Heart left ventricle (tissue), 13 donors: ENCODE data around the gene RAB12.

ENCODE experiments used
- POLR2A ChIP-seq, 2 donors: fragments of 450-650 bp; IDR thresholded peaks; one replicate each; pipeline ENCODE4 v1.6.1; 2017; ENCODE audit warnings: antibody characterized with exemption in 2 of 2, mild to moderate bottlenecking in 2 of 2, moderate library complexity in 2 of 2
- TF ChIP-seq, protein P1 (sequence below), 12 donors: fragments of 200-600 bp; sonication (generic) in 4 of 12; IDR thresholded peaks; one replicate each; pipeline versions ENCODE4 v1.5.0 to v1.8.0; 2018 to 2022; ENCODE audit warnings: antibody characterized with exemption in 12 of 12, mild to moderate bottlenecking in 5 of 12
- donor health status: ischemic (EF 13 %, LVEDD 7.1; RV severe dilation, severe dysfunction).
- donor health status: DM: no; HTN: yes; CAD: no.
- donor health status: DM: no; HTN: no; CAD: no.
- donor health status: ischemic (EF 25% LVEDD 6.9; RV normal size, moderate dysfunction).
- donor health status: ischemic (EF 25% LVEDD 5.7; RV mildly dilated, moderate dysfunction).
- donor health status: ischemic (EF 35%, LVEDD 5.7; RV mildly dilated, moderate dysfunction).
- donor health status: nonischemic (EF 11% LVEDD 7.7; RV severe dilation, severe dysfunction).
- donor health status: DM: yes; HTN: yes; CAD: no.
- donor health status: PGD.
- donor health status: ischemic (EF 29% LVEDD 5.4; RV normal size, mild dysfunction).
- donor health status: nonischemic (EF 23%, LVEDD 6.1; RV moderate dilation, normal function).

- TF ChIP-seq, protein P1, sequence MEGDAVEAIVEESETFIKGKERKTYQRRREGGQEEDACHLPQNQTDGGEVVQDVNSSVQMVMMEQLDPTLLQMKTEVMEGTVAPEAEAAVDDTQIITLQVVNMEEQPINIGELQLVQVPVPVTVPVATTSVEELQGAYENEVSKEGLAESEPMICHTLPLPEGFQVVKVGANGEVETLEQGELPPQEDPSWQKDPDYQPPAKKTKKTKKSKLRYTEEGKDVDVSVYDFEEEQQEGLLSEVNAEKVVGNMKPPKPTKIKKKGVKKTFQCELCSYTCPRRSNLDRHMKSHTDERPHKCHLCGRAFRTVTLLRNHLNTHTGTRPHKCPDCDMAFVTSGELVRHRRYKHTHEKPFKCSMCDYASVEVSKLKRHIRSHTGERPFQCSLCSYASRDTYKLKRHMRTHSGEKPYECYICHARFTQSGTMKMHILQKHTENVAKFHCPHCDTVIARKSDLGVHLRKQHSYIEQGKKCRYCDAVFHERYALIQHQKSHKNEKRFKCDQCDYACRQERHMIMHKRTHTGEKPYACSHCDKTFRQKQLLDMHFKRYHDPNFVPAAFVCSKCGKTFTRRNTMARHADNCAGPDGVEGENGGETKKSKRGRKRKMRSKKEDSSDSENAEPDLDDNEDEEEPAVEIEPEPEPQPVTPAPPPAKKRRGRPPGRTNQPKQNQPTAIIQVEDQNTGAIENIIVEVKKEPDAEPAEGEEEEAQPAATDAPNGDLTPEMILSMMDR (IDR thresholded peaks at IDR 0.05) = peak; percentile 69 to 89 (median 78)
- no peak for TF ChIP-seq POLR2A (IDR thresholded peaks at IDR 0.05)
Measured at GRCh38 chr18:8654503-8655451, 45.5 kb downstream of the RAB12 start.
